ENCODE measurements around the gene CADM1. TPM values are rescaled to one million over a fixed set of nuclear protein-coding genes. Genes with fewer than 3 reads are reported as not detected.

CADM1 gene
- polyA plus RNA-seq, 1 donor = 161 TPM

GRCh38 chr11:115147243-115147807 is 356.9 kb downstream of the CADM1 start:
- no peak for DNase-seq

DNA sequence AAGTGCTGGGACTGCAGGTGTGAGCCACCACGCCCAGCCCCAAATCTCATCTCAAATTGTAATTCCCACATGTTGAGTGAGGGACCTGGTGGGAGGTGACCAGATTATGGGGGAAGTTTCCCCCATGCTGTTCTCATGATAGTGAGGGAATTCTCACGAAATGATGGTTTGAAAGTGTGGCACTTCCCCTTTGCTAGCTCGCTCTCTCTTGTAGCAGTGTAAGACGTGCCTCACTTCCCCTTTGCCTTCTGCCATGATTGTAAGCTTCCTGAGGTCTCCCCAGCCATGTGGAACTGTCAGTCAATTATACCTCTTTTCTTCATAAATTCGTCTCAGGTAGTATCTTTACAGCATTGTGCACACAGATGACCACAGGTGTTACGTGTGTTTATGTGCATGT is 357.8 kb downstream of the CADM1 start:
- DNase-seq = no peak

DNA sequence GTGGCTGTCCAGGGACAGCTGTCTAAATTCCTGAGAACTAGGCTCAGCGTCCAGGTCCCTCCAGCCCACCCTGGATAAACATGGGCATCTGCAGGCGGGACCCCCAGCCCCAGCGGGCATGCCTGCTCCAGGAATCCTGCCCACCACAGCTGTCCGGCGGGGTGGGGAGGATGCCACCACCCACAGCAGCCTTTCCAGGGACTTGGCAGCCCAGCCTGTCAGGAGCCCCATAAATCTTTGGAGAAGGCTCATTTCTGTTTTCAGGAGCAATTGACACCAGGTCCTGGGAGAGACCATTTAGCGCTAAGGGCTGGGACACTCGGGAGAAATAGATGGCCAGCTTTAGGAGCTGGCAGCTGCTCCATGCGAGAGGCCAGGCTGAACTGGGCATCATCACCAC is 358.9 kb downstream of the CADM1 start:
- DNase-seq = peak; percentile 48

DNA sequence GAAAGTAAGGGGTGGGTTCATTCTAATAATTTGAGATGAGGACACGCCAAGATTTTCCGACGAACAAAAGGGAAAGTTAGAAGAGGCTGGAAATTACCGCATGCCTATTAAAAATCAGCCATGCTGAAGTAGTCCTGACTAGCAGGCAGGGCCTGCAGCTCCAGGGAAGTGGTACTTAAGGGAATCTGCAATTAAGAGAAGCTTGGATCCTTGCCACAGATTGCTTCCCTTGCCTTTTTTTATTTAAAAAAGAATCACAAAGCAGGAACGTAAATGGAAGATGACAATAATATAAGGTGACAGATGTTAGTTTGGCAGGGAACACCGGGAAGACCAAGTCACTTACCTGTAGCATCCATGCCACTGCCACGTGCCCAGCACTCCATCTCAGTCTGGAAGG is 359.3 kb downstream of the CADM1 start:
- no peak for DNase-seq

- no peak for DNase-seq
These were observed 360.2 kb downstream of the CADM1 start for GRCh38 chr11:115144014-115144413.

DNA sequence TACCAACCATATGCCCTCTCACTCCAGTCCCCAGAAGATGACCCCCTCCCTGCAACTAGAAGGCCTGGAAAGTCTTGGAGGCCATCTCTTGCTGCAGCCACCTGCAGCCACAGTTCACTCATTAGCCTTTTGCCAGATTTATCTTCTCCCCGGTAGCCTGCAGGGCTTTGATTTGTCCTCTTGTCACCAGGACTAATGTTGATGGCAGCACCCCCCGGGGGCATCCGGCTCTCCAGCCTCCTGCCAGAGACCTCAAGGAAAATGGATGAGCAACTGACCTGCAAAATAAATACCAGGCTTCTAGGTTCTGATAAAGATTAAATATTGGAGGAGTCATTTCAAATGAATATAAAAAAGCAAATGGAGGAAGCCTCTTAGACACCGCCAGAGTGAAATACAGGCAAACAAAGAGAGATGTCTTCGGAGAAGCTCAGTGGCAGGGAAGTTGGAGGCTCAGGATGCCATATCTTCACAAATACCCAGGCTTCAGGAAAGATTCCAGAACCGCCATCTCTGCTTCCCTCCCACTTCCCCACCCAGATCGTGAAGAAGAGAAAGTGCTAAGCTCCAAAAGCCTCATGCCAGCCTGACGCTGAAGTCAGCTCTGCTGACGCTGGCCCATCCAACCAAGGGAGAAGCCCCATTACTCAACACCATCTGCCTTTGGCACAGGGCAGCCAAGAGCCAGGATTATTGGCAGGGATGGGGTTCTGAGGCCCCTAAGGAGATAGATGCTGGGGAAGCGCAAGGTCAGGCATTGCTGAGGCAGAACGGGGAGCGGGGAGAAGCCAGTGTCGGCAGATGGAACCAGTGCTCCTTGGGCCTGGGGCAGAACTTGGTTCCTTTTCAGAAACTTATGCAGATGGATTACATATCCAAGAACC is 362.7 kb downstream of the CADM1 start:
- DNase-seq = no peak

DNA sequence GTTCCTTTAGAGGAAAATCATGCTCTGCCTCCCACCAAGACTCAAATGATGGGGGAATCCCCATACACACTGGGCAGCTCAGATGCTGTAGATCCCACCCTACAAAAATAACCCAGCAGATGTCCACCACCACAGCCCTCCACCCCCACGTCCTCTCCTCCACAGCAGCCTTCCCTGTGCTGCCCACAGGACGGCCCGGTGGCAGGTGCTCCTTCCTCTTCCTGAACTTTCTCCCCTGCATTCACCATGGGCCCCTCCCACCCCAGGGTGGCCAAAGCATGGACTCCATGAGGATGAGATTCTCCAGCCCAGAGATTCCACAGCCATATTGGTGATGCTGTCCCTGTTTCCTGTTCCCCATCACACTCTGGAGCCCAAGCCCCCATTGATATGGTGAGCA is 368.3 kb downstream of the CADM1 start:
- DNase-seq = no peak

DNA sequence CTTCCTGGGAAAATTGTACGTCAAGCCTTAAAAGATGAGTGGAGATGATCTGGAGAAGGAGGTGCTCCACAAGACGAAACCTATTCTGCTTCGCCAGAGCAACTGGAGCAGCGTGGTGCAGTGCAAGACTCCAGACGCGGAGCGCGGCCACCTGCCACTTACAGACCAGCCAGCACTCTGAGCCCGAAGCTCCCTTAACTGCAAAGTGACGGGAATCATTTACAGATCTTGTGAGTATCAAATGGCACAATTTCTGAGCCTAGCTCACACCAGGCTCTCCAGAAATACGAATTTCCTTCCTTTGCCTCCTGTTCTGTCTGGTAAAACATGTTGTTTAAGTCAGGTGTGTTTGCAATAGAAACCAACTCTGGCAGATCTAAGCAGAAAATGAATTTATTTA is 369.3 kb downstream of the CADM1 start:
- peak; percentile 45 for DNase-seq

GRCh38 chr11:115133475-115134209 is 370.6 kb downstream of the CADM1 start:
- no peak for DNase-seq

DNA sequence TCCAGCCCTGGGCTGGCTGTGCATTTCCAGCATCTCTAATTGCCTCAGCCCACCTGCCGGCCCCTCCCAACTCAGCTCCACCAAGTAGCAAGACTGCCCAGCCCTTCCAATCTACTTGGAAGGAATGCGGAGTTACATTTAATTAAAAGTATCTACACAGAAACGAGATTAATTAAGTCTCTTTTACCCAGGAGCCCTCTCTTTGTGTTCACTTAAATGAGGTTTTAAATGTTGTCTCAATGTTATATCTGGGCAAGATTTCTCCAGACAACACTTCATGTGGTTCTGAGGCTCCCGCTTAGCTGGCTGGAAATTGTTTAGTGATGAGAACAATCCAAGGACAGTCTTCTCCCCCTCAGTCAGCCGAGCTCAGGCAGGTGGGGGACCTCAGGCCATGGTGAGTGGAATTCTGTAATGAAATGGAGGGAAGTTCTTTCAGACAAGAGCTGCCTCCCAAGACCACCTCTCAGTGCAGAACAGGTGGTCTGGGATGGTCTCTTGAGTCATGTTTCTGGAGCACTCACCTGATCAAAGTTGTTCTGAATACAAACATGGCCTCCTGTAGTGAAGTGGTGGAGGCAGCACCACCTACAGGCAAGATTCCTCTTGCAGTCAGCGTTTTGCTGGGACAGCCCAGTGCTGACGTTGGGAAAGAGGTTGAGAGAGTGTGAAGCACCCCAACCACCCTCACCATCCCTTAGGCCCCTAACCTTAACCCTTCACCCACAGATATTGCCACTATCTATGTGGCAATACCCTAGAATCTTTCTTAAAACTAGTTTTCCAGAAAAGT is 371.6 kb downstream of the CADM1 start:
- DNase-seq = no peak

GRCh38 chr11:115129473-115130289 is 374.5 kb downstream of the CADM1 start:
- DNase-seq = no peak

DNA sequence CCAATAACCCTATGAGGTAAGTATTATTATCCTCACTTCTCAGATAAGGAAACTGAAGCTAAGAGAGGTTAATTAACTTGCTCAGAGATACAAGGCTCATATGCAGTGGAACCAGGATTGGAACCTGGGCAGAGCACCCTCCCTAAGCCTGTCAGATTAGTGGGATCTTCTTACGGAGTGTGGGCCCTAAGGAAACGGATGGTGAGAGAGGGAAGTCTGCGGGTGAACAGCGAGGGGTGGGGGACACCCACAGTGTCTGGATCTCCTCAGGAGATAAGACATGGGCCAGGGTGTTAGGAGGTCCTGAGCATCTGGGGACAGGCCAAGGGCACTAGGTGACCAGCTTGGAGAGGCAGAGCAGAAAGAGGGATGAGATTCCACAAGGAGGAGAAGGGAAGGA is 376.0 kb downstream of the CADM1 start:
- DNase-seq = no peak

DNA sequence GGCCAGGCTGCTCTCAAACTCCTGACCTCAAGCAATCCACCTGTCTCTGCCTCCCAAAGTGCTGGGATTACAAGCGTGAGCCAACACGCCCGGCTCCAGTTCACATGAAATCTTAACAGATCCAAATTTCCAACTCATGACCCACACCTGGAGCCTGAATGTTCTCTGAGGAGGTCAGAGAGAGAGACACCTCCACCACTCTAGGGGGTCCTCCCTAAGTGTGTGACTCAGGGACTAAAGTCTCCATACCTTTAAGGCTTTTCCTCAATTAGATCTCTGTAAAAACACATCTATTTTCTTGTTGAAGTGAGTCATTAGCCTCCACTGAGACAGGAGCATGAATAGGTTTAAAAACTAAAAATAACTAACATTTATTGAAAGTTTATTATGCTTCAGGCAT is 376.4 kb downstream of the CADM1 start:
- no peak for DNase-seq

- no peak for DNase-seq
These were observed 377.6 kb downstream of the CADM1 start for GRCh38 chr11:115126515-115127208.

GRCh38 chr11:115126092-115126491 is 378.1 kb downstream of the CADM1 start:
- DNase-seq = no peak

- DNase-seq = no peak
These were observed 379.4 kb downstream of the CADM1 start for GRCh38 chr11:115124786-115125185.

GRCh38 chr11:115123641-115124040 is 380.6 kb downstream of the CADM1 start:
- DNase-seq = no peak

- DNase-seq = no peak
These were observed 381.9 kb downstream of the CADM1 start for GRCh38 chr11:115122274-115122673.

Measured in left kidney (tissue), 2 donors.